GM12878 (cell line): ENCODE data around the gene ATP2A3. TPM values are rescaled to one million over a fixed set of nuclear protein-coding genes. Genes with fewer than 3 reads are reported as not detected.

ENCODE experiments used
- ATAC-seq: fragments of 200-7000 bp; cut with Tn5 transposase; 3 replicates; pipeline ENCODE4 v1.9.1; 2020; ENCODE audit warnings: mild to moderate bottlenecking, moderate library complexity
- BruUV-seq: library from RNA; stranded (reverse); fragments of 400-500 nt; replicated peaks from 2 replicates; lab custom pipeline; 2021; lab: Mats Ljungman, UMichigan
- CTCF ChIA-PET: fragments of 300-600 bp; sonication (Branson Sonifier 250); formaldehyde crosslinking; extraction: SDS; loops from one replicate; lab custom pipeline; 2021; ENCODE audit warnings: inconsistent platforms; lab: Yijun Ruan, JAX
- POLR2A ChIA-PET: fragments of 350-600 bp; formaldehyde crosslinking; extraction: SDS; loops from one replicate; lab custom pipeline; 2021; ENCODE audit warnings: inconsistent platforms; lab: Charles Lee
- RAD21 ChIA-PET: fragments of 300-600 bp; sonication (Branson Sonifier 250); formaldehyde crosslinking; loops from one replicate; lab custom pipeline; 2023; ENCODE audit warnings: antibody characterized with exemption; ENCODE audit not compliant: unreplicated experiment; lab: Charles Lee
- SMC1A ChIA-PET: fragments of 300-600 bp; sonication (Branson Sonifier 250); formaldehyde crosslinking; loops from one replicate; lab custom pipeline; 2023; ENCODE audit not compliant: unreplicated experiment, uncharacterized antibody; lab: Charles Lee
- DNase-seq: peaks from one replicate; pipeline ENCODE4 v3.0.0-alpha.2; 2011; ENCODE audit warnings: low read depth, low spot score
- FAIRE-seq: peaks from 3 replicates; lab custom pipeline; 2011; peaks lifted over from hg19 to GRCh38; lab: Jason Lieb, UNC
- H2AFZ ChIP-seq: 2 replicates; pipeline ENCODE4 v1.6.0; 2011; ENCODE audit warnings: low read depth, low read length, control low read depth; ENCODE audit not compliant: control insufficient read depth
- H3K27ac ChIP-seq: 2 replicates; pipeline ENCODE4 v1.5.1; 2011; ENCODE audit warnings: control low read depth; ENCODE audit not compliant: control insufficient read depth, insufficient read depth
- H3K27me3 ChIP-seq, 2 experiments: replicated peaks in 1 of 2; 2 replicates each; pipeline versions ENCODE4 v1.6.0 to v1.6.1; 2011; ENCODE audit warnings: low read length in 1 of 2; ENCODE audit not compliant: control insufficient read depth in 2 of 2, insufficient read depth in 2 of 2
- H3K36me3 ChIP-seq, 2 experiments: 2 replicates each; pipeline ENCODE4 v1.5.1; 2011; ENCODE audit warnings: low read length in 1 of 2; ENCODE audit not compliant: control insufficient read depth in 2 of 2, insufficient read depth in 2 of 2
- H3K4me1 ChIP-seq: 2 replicates; pipeline ENCODE4 v1.6.1; 2011; ENCODE audit warnings: mild to moderate bottlenecking, low read length, moderate library complexity, mixed read lengths; ENCODE audit not compliant: control insufficient read depth, insufficient read depth
- H3K4me2 ChIP-seq: 2 replicates; pipeline ENCODE4 v1.6.0; 2011; ENCODE audit warnings: control low read depth; ENCODE audit not compliant: control insufficient read depth, insufficient read depth
- H3K4me3 ChIP-seq: fragments of 200-600 bp; sonication (generic); 2 replicates; pipeline ENCODE4 v1.5.1; 2016
- H3K79me2 ChIP-seq: 2 replicates; pipeline ENCODE4 v1.6.0; 2011; ENCODE audit warnings: low read length; ENCODE audit not compliant: control insufficient read depth, insufficient read depth
- H3K9ac ChIP-seq: 2 replicates; pipeline ENCODE4 v1.8.0; 2011; ENCODE audit warnings: low read length, control low read depth, mixed read lengths; ENCODE audit not compliant: control insufficient read depth, insufficient read depth
- H3K9me3 ChIP-seq: replicated peaks from 3 replicates; pipeline ENCODE4 v1.5.1; 2011; ENCODE audit warnings: mild to moderate bottlenecking, low read length; ENCODE audit not compliant: control insufficient read depth, insufficient read depth
- H4K20me1 ChIP-seq: 2 replicates; pipeline ENCODE4 v1.6.0; 2011; ENCODE audit not compliant: control insufficient read depth, insufficient read depth
- BCL11A ChIP-seq: IDR thresholded peaks from 2 replicates; pipeline ENCODE4 v1.6.1; 2011; ENCODE audit warnings: low read depth, low read length
- BHLHE40 ChIP-seq, 2 experiments: fragments of 450-650 bp in 1 of 2; IDR thresholded peaks; 2 replicates each; pipeline ENCODE4 v1.6.1; 2011 to 2017; ENCODE audit warnings: low read depth in 2 of 2, borderline replicate concordance in 1 of 2, improper control_type of control experiment in 1 of 2, low read length in 1 of 2, mild to moderate bottlenecking in 1 of 2
- EZH2 ChIP-seq: IDR thresholded peaks from 2 replicates; pipeline ENCODE4 v1.6.1; 2012; ENCODE audit warnings: low read depth, mild to moderate bottlenecking, control low read depth, inconsistent platforms, low read length, borderline replicate concordance; ENCODE audit not compliant: control insufficient read depth
- GATAD2B ChIP-seq: fragments of 450-650 bp; conservative IDR thresholded peaks from 2 replicates; pipeline ENCODE4 v1.6.1; 2017; ENCODE audit warnings: low read depth, mild to moderate bottlenecking, moderate library complexity
- HDAC2 ChIP-seq: fragments of 200-600 bp; sonication (generic); IDR thresholded peaks from 2 replicates; pipeline ENCODE4 v1.6.1; 2017
- IKZF1 ChIP-seq: fragments of 450-650 bp; conservative IDR thresholded peaks from 2 replicates; pipeline ENCODE4 v1.6.1; 2017; ENCODE audit warnings: antibody characterized with exemption, mild to moderate bottlenecking
- NFXL1 ChIP-seq: fragments of 450-650 bp; IDR thresholded peaks from 2 replicates; pipeline ENCODE4 v1.6.1; 2017; ENCODE audit warnings: antibody characterized with exemption, mild to moderate bottlenecking, borderline replicate concordance
- NR2C2 ChIP-seq: IDR thresholded peaks from 2 replicates; pipeline ENCODE4 v1.6.1; 2011; ENCODE audit warnings: borderline replicate concordance, low read depth; ENCODE audit not compliant: control insufficient read depth, insufficient read length
- PRDM15 ChIP-seq: fragments of 450-650 bp; formaldehyde crosslinking; IDR thresholded peaks from 2 replicates; pipeline ENCODE4 v1.4.0; 2020; ENCODE audit warnings: mild to moderate bottlenecking, moderate library complexity
- RAD51 ChIP-seq: fragments of 450-650 bp; IDR thresholded peaks from 2 replicates; pipeline ENCODE4 v1.6.1; 2016; ENCODE audit warnings: moderate library complexity, mild to moderate bottlenecking, inconsistent platforms
- RELA ChIP-seq: fragments of 450-650 bp; IDR thresholded peaks from 2 replicates; pipeline ENCODE4 v1.8.0; 2014; ENCODE audit warnings: borderline replicate concordance; ENCODE audit not compliant: partially characterized antibody
- SIX5 ChIP-seq: IDR thresholded peaks from 2 replicates; pipeline ENCODE4 v1.6.1; 2011; ENCODE audit warnings: mild to moderate bottlenecking, low read depth, low read length, moderate library complexity; ENCODE audit not compliant: severe bottlenecking
- SMAD1 ChIP-seq: fragments of 450-650 bp; IDR thresholded peaks from 2 replicates; pipeline ENCODE4 v1.6.1; 2018; ENCODE audit warnings: mild to moderate bottlenecking, low read depth; ENCODE audit not compliant: partially characterized antibody
- STAT1 ChIP-seq: fragments of 450-650 bp; conservative IDR thresholded peaks from 2 replicates; pipeline ENCODE4 v1.6.1; 2014; ENCODE audit warnings: antibody characterized with exemption, mild to moderate bottlenecking
- SUPT20H ChIP-seq: IDR thresholded peaks from 2 replicates; pipeline ENCODE4 v1.6.1; 2011; ENCODE audit warnings: low read depth, mild to moderate bottlenecking, low read length, moderate library complexity, borderline replicate concordance; ENCODE audit not compliant: control insufficient read depth
- ZBED1 ChIP-seq: IDR thresholded peaks from 2 replicates; pipeline ENCODE4 v1.6.1; 2016; ENCODE audit warnings: borderline replicate concordance
- ZNF217 ChIP-seq: fragments of 450-650 bp; IDR thresholded peaks from 2 replicates; pipeline ENCODE4 v1.6.1; 2017; ENCODE audit warnings: antibody characterized with exemption, mild to moderate bottlenecking
- WGBS: methylation state at CpG from one replicate; pipeline ENCODE4 v1.1.6; 2016; ENCODE audit warnings: low lambda C conversion rate; ENCODE audit not compliant: insufficient replicate concordance, insufficient coverage; ENCODE audit errors: missing lambda C conversion rate; 5-methylcytosine and 5-hydroxymethylcytosine counted together
- in situ Hi-C: fragments of 300-500 bp; cut with MboI; formaldehyde crosslinking; loops from 9 replicates; pipeline ENCODE4 v1.14.3; 2018; ENCODE audit warnings: mixed read lengths
- intact Hi-C: fragments of 100-400 bp; cut with micrococcal nuclease; formaldehyde crosslinking; loops from one replicate; pipeline ENCODE4 v1.14.2; 2022; ENCODE audit not compliant: unreplicated experiment
- polyA plus RNA-seq, 11 experiments: library from polyadenylated mRNA; depleted of rRNA in 4 of 11; unstranded in 6 of 11; stranded (reverse) in 5 of 11; fragments of >200 nt; fragmentation: Nextera tagmentation in 4 of 11; fragmentation: Illumina TruSeq in 1 of 11; extraction: Ambion mirVana in 4 of 11; extraction: Trizol in 1 of 11; gene quantifications; 1 replicate in 1 of 11; 2 replicates in 10 of 11; pipeline versions ENCODE4 v1.2.1 to v1.2.3, GENCODE V29; 2011 to 2016; ENCODE audit warnings: inconsistent platforms in 2 of 11, missing spikeins in 2 of 11, low read depth in 1 of 11
- total RNA-seq, 4 experiments: library from RNA; depleted of rRNA in 3 of 4; stranded (reverse); fragments of >200 nt in 3 of 4; fragmentation: Illumina TruSeq in 1 of 4; extraction: Trizol in 1 of 4; gene quantifications; 2 replicates each; pipeline versions ENCODE4 v1.2.1 to v1.2.3, GENCODE V29; 2013 to 2021

ATP2A3 gene
- total and polyA plus RNA-seq, 10 of the 15 experiments (the other 5 are each of a cell fraction or from before 2014, with no cell fraction given) = 1.0 to 99.2 (median 37.9) TPM

- TF ChIP-seq EZH2 (no peak), STAT1 (0 out of 2 replicates have a peak, but pooled peaks have one; percentile 46), NR2C2 (no peak), ZNF217 (0 out of 2 replicates have a peak, but pooled peaks have one; percentile 18), NFXL1 (no peak), BCL11A (no peak), SIX5 (no peak), IKZF1 (peak; percentile 54), HDAC2 (no peak)
Observed at GRCh38 chr17:3893003-3893719, 71.1 kb downstream of the ATP2A3 start, which contains the start of gene CAMKK1 (continued).

DNA sequence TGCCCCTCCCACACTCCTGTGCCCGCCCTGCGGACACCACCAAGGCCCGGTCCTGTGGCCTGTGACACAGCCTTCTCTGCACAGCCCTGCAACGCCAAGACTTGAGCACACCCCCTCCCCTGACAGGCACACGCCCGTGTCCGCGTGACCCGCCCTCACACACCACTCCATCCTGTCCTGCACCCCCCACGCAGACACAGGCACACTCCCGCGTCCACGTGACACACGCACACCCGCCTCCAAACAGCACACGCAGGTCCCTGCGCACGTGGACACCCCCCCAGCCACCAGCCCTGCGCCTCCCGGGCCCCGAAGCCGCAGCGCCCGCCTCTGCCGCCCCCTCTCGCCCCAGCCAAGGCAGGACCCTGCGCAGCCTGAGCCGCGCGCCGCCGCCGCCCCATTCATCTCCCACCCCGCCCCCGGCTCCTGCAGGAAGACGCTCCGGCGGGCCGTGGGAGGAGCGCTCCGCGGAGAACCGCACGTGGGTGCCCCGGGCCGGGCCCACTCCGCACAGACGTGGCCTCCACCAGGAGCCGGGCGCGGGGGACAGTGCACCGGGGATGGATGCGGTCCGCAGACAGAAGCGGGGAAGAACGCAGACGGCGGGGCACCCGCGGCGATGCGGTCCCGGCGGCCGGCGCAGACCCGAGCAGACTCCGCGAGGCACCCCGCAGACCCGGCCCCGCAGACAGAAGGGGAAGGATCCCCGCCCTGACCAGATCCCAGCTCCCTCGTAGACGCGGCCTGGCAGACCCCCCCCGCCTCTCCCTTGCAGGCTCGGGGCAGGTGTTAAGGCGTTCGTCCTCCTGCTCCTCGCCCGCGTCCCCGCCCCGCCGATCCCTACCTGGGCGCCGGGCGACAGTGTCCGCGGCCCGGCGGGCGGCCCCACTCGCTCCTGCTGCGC lies 71.9 kb downstream of the ATP2A3 start:
- H3K4me2 ChIP-seq = peak overlapping the region; percentile 91
- H3K4me3 ChIP-seq = peak overlapping the region; percentile 74; the same call in 1 of the 2 replicates
- no peak for DNase-seq
- no peaks in the 10 kb centered on the region for H3K79me2 ChIP-seq
- WGBS = 3% methylated on average over 67 of the region's 96 CpGs
- no peaks in the 10 kb centered on the region for H3K36me3 ChIP-seq
- ChIA-PET RAD21 (interaction anchor here (0.7 to 1.4 kb wide), 5 partner anchors 19 to 181 kb away, joined by 3 to 6 read pairs (median 4); no protein-coding TSS in a partner anchor), SMC1A (no interaction called here), POLR2A (interaction anchor here (0.5 to 1.7 kb wide), 5 partner anchors 19 to 73 kb away, joined by 3 to 6 read pairs (median 3); partner anchors contain the start of genes NCBP3 and P2RX1), CTCF (interaction anchor here (1.4 kb wide), 1 partner anchor 47 kb away, joined by 4 read pairs; the partner anchor contains the start of gene NCBP3)
- H2AFZ ChIP-seq = peak overlapping the region; percentile 63
- no TSS peak for BruUV-seq
- peak; percentile 25 for ATAC-seq
- H3K27me3 ChIP-seq = peaks cover 0 to 2% of the 10 kb centered on the region in 2 experiments; a peak in 1 of 4 replicates
- intact Hi-C loops (no loop called here), in situ Hi-C loops (no loop called here)
- no peaks in the 10 kb centered on the region for H4K20me1 ChIP-seq
- no peak overlapping the region for H3K27ac ChIP-seq
- H3K9ac ChIP-seq = no peak overlapping the region; the same call in 1 of the 2 replicates
- no peaks in the 10 kb centered on the region for H3K9me3 ChIP-seq
- FAIRE-seq = no peak
- H3K4me1 ChIP-seq = peaks cover 3% of the 10 kb centered on the region
- TF ChIP-seq SUPT20H (no peak), GATAD2B (peak; percentile 55), BHLHE40 (IDR thresholded peaks at IDR 0.05; ENCODE audit: borderline replicate concordance in 1 of 2, low read depth in 2 of 2, low read length in 1 of 2) (peak; percentile 88 to 94), SMAD1 (no peak), STAT1 (no peak), PRDM15 (no peak), ZBED1 (no peak), RELA (no peak), RAD51 (peak; percentile 80)
